SK-MEL-5 (cell line): ENCODE results near the gene ISX. TPM values are rescaled to one million over a fixed set of nuclear protein-coding genes. Genes with fewer than 3 reads are reported as not detected.

Experiments
- DNase-seq: peaks from one replicate; pipeline ENCODE4 v3.0.0-alpha.2; 2016; ENCODE audit warnings: low read depth, low spot score
- in situ Hi-C: cut with HindIII; loops from 2 replicates; pipeline ENCODE4 v1.10.0; 2016; ENCODE audit warnings: low sequenced_read_pairs, high pct_unique_total_duplicates, low pct_unique_long_range_greater_than_20kb
- total RNA-seq: library from RNA; depleted of rRNA; stranded (reverse); fragments of >200 nt; shearing (Covaris generic); gene quantifications from 2 replicates; pipeline ENCODE4 v1.2.3, GENCODE V29; 2014; rRNA removed

The ISX gene
- total RNA-seq, 1 experiment from 2014 or later = not detected

- in situ Hi-C loops = no loop called here
- no peak for DNase-seq
Observed at GRCh38 chr22:35131525-35132000, 65.6 kb downstream of the ISX start.

GRCh38 chr22:35132568-35132967 lies 66.6 kb downstream of the ISX start:
- DNase-seq = no peak
- in situ Hi-C loops = no loop called here

DNA sequence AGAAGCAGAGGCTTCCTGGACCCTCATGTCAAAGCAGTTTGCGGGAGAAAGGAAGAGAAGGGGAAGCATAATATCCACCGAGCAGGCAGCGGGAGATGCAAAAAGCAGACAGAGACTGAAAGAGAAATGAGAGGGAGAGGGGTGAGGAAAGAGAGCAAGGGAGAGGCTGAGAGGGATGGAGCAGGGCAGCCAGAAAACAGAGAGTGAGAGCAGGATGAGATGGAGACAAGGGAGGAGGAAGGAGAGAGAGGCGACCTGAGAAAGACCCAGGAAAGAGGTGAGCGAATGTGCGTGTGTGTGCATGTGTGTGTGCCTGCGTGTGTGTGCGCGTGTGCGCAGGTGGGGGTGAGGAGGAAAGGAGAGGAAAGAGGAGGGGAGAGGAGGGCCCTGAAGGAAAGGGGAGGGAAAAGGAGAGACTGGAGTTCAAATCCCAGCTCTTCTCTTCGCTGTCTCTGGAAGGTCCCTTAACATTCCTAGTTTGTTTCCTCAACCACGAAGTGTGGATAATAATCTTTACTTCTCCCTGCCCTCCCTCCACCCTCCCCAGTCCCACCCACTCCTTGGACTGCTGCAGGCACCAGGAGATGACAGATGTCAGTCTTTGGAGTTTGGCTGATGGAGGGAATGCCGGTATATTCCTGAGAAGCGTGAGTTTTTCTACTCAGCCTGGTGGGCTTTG lies 67.9 kb downstream of the ISX start:
- no peak for DNase-seq
- in situ Hi-C loops = no loop called here

DNA sequence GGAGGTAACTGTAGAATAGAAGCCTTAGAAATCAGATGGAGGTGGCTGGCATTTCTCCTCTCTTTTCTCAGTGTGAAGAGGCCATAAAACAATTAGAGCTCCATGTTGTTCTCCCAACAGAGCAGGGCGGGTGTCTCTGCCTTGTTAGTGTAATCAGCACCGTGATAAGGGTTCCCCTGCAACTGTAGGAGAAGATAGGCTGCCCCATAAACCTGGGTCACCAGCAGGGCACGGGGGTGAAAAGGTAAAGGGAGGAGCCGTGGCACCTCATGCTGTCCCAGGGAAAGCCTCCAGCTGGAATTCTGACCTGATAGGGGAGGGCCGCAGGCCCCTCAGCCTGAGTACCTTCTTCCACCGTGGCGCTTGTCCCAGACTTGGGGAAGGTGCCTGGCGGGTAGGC lies 68.7 kb downstream of the ISX start:
- in situ Hi-C loops = no loop called here
- no peak for DNase-seq

- in situ Hi-C loops = no loop called here
- peak; percentile 31 for DNase-seq
Observed at GRCh38 chr22:35135165-35135564, 69.2 kb downstream of the ISX start.

Other genes starting within 250 kb of the ISX start
- 15.1 and 16.9 TPM in 2 replicates for gene HMGXB4, start 191.3 kb downstream of the ISX start, total RNA-seq
- 63.2 and 73.1 TPM in 2 replicates for gene TOM1, start 233.7 kb downstream of the ISX start, total RNA-seq